HEK293 (cell line): ENCODE results near the gene ZNF451.
A peak's percentile ranks its signal among the peaks of the same experiment; 100 is the strongest.

Experiments
- CTCF ChIA-PET: fragments of 350-600 bp; formaldehyde crosslinking; extraction: SDS; loops from one replicate; lab custom pipeline; 2021; ENCODE audit warnings: antibody characterized with exemption; lab: Yijun Ruan, JAX
- POLR2A ChIA-PET: fragments of 300-600 bp; formaldehyde crosslinking; extraction: SDS; loops from one replicate; lab custom pipeline; 2020; ENCODE audit warnings: antibody characterized with exemption, inconsistent platforms; lab: Yijun Ruan, JAX
- H3K27ac ChIP-seq: fragments of 200-500 bp; sonication (Bioruptor generic); 2 replicates; pipeline ENCODE4 v1.5.1; 2014; ENCODE audit warnings: low read depth, low read length, control low read depth, inconsistent platforms; ENCODE audit errors: extremely low read depth
- H3K36me3 ChIP-seq, 2 experiments: fragments of 200-500 bp in 1 of 2; sonication (Bioruptor generic) in 1 of 2; 1 replicate in 1 of 2; 2 replicates in 1 of 2; pipeline ENCODE4 v1.5.1; 2014 to 2017; ENCODE audit warnings: inconsistent platforms in 2 of 2, low read length in 2 of 2; ENCODE audit not compliant: control insufficient read depth in 2 of 2, insufficient read depth in 1 of 2
- H3K4me1 ChIP-seq: fragments of 200-500 bp; sonication (Bioruptor generic); 2 replicates; pipeline ENCODE4 v1.5.1; 2014; ENCODE audit warnings: mild to moderate bottlenecking, low read length, inconsistent platforms; ENCODE audit not compliant: control insufficient read depth, insufficient read depth
- H3K4me3 ChIP-seq: 2 replicates; pipeline ENCODE4 v1.5.1; 2011; ENCODE audit warnings: low read depth, mild to moderate bottlenecking, control low read depth, low read length, moderate library complexity
- H3K9me3 ChIP-seq: fragments of 200-500 bp; sonication (Bioruptor generic); 2 replicates; pipeline ENCODE4 v1.5.1; 2014; ENCODE audit warnings: low read depth, low read length, inconsistent platforms; ENCODE audit not compliant: control insufficient read depth, insufficient read depth
- FEZF1 ChIP-seq: fragments of 450-650 bp; formaldehyde crosslinking; IDR thresholded peaks from 2 replicates; pipeline ENCODE4 v1.5.1; 2016; ENCODE audit warnings: missing biosample characterization, missing genetic modification characterization
- SALL2 ChIP-seq: fragments of 450-650 bp; formaldehyde crosslinking; IDR thresholded peaks from 2 replicates; pipeline ENCODE4 v1.5.0; 2017; ENCODE audit warnings: missing biosample characterization, mild to moderate bottlenecking, missing genetic modification characterization, borderline replicate concordance
- ZNF157 ChIP-seq: fragments of 450-650 bp; formaldehyde crosslinking; IDR thresholded peaks from 2 replicates; pipeline ENCODE4 v1.5.1; 2016; ENCODE audit warnings: missing biosample characterization, missing genetic modification characterization
- ZNF302 ChIP-seq: fragments of 450-650 bp; formaldehyde crosslinking; IDR thresholded peaks from 2 replicates; pipeline ENCODE4 v1.5.1; 2016; ENCODE audit warnings: missing biosample characterization, missing genetic modification characterization, low read depth
- ZNF530 ChIP-seq: fragments of 450-650 bp; formaldehyde crosslinking; IDR thresholded peaks from 2 replicates; pipeline ENCODE4 v1.5.1; 2016; ENCODE audit warnings: low read depth, missing biosample characterization, missing genetic modification characterization
- ZNF610 ChIP-seq: fragments of 450-650 bp; formaldehyde crosslinking; IDR thresholded peaks from 2 replicates; pipeline ENCODE4 v1.5.1; 2016; ENCODE audit warnings: missing biosample characterization, missing genetic modification characterization, borderline replicate concordance
- ZNF629 ChIP-seq: fragments of 450-650 bp; formaldehyde crosslinking; IDR thresholded peaks from 2 replicates; pipeline ENCODE4 v1.5.1; 2017; ENCODE audit warnings: missing biosample characterization, missing genetic modification characterization
- ZNF777 ChIP-seq: fragments of 450-650 bp; formaldehyde crosslinking; IDR thresholded peaks from 2 replicates; pipeline ENCODE4 v1.5.1; 2017; ENCODE audit warnings: missing biosample characterization, missing genetic modification characterization, borderline replicate concordance
- ZSCAN30 ChIP-seq: fragments of 450-650 bp; IDR thresholded peaks from 2 replicates; pipeline ENCODE4 v1.5.1; 2018; ENCODE audit warnings: missing biosample characterization, mild to moderate bottlenecking, missing genetic modification characterization, moderate library complexity
- TF ChIP-seq, protein P1 (sequence below): fragments of 450-650 bp; formaldehyde crosslinking; IDR thresholded peaks from 2 replicates; pipeline ENCODE4 v1.5.1; 2016; ENCODE audit warnings: missing biosample characterization, missing genetic modification characterization, borderline replicate concordance
- TF ChIP-seq, protein P2 (sequence below): fragments of 450-650 bp; formaldehyde crosslinking; IDR thresholded peaks from 2 replicates; pipeline ENCODE4 v1.5.1; 2017; ENCODE audit warnings: missing biosample characterization, missing genetic modification characterization
- TF ChIP-seq, protein P3 (sequence below): fragments of 450-650 bp; formaldehyde crosslinking; IDR thresholded peaks from 2 replicates; pipeline ENCODE4 v1.5.1; 2016; ENCODE audit warnings: missing biosample characterization, missing genetic modification characterization
- TF ChIP-seq, protein P4 (sequence below): fragments of 450-650 bp; formaldehyde crosslinking; IDR thresholded peaks from 2 replicates; pipeline ENCODE4 v1.5.1; 2016; ENCODE audit warnings: missing biosample characterization, missing genetic modification characterization
- TF ChIP-seq, protein P5 (sequence below): fragments of 450-650 bp; formaldehyde crosslinking; IDR thresholded peaks from 2 replicates; pipeline ENCODE4 v1.5.1; 2016; ENCODE audit warnings: missing biosample characterization, missing genetic modification characterization
- TF ChIP-seq, protein P6 (sequence below): fragments of 450-650 bp; formaldehyde crosslinking; IDR thresholded peaks from 2 replicates; pipeline ENCODE4 v1.5.1; 2016; ENCODE audit warnings: missing biosample characterization, missing genetic modification characterization

Gene ZNF451

DNA sequence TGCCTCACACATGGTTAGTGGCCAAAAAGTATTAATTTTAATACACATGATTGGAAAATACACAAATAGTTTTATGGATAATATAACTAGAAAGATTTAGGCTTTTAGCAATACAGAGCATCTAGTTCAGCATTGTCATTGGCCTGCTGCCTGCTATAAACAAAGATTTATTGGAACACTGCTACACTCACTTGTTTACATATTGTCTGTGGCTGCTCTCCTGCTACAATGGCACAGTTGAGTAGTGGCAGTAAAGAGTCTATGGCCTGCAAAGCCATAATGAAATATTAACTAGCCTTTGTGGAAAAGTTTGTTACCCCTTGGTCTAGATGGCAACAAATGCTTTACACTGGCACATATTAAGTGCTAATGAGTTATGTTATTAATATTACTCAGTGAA is 37.8 kb downstream of the ZNF451 start:
- no peak for TF ChIP-seq ZNF157 (tag by site-specific recombination)
- TF ChIP-seq, protein P1, sequence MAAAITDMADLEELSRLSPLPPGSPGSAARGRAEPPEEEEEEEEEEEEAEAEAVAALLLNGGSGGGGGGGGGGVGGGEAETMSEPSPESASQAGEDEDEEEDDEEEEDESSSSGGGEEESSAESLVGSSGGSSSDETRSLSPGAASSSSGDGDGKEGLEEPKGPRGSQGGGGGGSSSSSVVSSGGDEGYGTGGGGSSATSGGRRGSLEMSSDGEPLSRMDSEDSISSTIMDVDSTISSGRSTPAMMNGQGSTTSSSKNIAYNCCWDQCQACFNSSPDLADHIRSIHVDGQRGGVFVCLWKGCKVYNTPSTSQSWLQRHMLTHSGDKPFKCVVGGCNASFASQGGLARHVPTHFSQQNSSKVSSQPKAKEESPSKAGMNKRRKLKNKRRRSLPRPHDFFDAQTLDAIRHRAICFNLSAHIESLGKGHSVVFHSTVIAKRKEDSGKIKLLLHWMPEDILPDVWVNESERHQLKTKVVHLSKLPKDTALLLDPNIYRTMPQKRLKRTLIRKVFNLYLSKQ, result no peak
- peak; percentile 80 for TF ChIP-seq ZSCAN30 (tag by site-specific recombination)
- Histone ChIP-seq H3K36me3 (peaks cover 13 to 16% of the 10 kb centered on the region in 2 experiments), H3K4me3 (no peak overlapping the region), H3K9me3 (peaks cover 2% of the 10 kb centered on the region; the same call in 1 of the 2 replicates), H3K27ac (no peak overlapping the region), H3K4me1 (peaks cover 7% of the 10 kb centered on the region; the same call in 1 of the 2 replicates)
- POLR2A ChIA-PET, result no interaction called here
- CTCF ChIA-PET, result no interaction called here

DNA sequence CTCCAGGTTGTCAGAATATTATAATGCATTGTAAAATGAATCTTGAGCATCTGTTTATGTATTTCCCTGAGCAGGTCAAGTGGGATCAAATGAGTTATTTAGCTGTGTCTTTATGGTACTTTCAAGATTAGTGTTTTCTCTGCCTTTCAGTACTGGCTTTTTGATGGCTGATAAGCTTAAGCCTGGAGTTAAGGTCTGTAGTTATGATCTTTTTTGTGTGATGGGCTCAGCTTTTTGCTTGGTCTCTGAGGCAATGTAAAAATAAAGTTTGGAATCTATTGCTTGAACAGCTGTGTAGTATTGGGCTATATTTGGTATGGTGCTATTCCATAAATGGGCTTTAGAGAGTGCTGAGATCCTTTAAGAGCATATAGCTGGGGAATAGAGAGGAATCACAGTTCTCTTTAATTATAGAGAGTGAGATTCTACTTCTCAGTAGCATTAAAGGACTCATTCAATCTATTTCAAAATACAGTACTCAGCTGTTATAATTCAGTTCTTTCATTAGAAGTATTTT is 40.7 kb downstream of the ZNF451 start:
- CTCF ChIA-PET, result interaction anchor here (0.5 to 1.0 kb wide), 5 partner anchors 11 to 779 kb away, joined by 3 read pairs; no protein-coding TSS in a partner anchor
- Histone ChIP-seq H3K4me3 (no peak overlapping the region), H3K9me3 (no peaks in the 10 kb centered on the region)
- no peak for TF ChIP-seq SALL2
- TF ChIP-seq, protein P2, sequence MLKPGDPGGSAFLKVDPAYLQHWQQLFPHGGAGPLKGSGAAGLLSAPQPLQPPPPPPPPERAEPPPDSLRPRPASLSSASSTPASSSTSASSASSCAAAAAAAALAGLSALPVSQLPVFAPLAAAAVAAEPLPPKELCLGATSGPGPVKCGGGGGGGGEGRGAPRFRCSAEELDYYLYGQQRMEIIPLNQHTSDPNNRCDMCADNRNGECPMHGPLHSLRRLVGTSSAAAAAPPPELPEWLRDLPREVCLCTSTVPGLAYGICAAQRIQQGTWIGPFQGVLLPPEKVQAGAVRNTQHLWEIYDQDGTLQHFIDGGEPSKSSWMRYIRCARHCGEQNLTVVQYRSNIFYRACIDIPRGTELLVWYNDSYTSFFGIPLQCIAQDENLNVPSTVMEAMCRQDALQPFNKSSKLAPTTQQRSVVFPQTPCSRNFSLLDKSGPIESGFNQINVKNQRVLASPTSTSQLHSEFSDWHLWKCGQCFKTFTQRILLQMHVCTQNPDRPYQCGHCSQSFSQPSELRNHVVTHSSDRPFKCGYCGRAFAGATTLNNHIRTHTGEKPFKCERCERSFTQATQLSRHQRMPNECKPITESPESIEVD, result peak; percentile 39
- TF ChIP-seq FEZF1 (tag by site-specific recombination), result peak; percentile 24; the same call in 1 of the 2 replicates
- TF ChIP-seq, all 188 proteins: peak for 2
- POLR2A ChIA-PET, result no interaction called here
- no peak overlapping the region for H3K27ac ChIP-seq
- H3K36me3 ChIP-seq, result peaks cover 25 to 36% of the 10 kb centered on the region in 2 experiments
- H3K4me1 ChIP-seq, result peaks cover 7% of the 10 kb centered on the region; the same call in 1 of the 2 replicates

DNA sequence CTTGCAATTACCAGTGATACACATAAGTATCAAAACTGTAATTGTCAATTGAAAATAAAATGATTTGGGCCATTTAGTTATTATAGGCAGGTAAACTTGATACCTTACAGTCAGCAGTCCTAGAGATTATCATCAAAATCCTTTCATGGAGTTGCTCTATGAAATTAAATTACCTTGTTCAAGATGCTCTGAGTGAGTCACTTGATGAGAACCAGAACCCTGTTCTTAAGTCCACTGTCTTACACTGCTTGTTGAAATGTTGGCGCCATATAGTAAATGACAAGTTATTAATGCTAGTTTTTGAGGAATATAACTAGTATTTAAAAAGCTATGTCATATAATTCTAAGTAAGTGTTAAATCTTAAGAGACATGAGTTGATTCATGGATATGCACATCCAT is 45.0 kb downstream of the ZNF451 start:
- no peak overlapping the region for H3K4me3 ChIP-seq
- ChIA-PET POLR2A (no interaction called here), CTCF (interaction anchor here (0.6 to 1.9 kb wide), 2 partner anchors 181 to 769 kb away, joined by 3 to 8 read pairs; no protein-coding TSS in a partner anchor)
- TF ChIP-seq ZNF302, result no peak
- no peaks in the 10 kb centered on the region for H3K9me3 ChIP-seq
- H3K4me1 ChIP-seq, result no peaks in the 10 kb centered on the region
- no peak overlapping the region for H3K27ac ChIP-seq
- peaks cover 36 to 41% of the 10 kb centered on the region in 2 experiments for H3K36me3 ChIP-seq

DNA sequence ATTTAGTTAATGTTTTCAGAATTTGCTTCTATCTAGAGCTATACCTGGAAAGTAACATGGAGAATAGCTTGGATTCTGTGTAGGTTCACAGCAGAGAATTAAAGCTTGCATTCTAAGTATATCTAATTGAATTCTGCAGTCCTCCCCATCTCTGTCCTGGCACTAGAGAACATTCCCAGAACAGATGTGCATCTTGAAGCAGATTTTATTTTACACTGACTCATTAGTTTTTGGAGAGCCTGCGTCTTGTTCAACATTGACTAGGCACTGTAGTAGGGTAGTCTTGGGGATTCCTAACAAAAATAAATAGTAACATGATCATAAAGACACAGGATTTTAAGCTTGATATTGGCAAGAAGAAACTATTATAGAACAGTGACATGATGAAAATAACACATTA is 45.9 kb downstream of the ZNF451 start:
- ChIA-PET POLR2A (no interaction called here), CTCF (interaction anchor here (0.9 to 1.9 kb wide), 3 partner anchors 12 to 233 kb away, joined by 3 to 8 read pairs (median 3); no protein-coding TSS in a partner anchor)
- Histone ChIP-seq H3K36me3 (peaks cover 36 to 41% of the 10 kb centered on the region in 2 experiments), H3K4me1 (no peaks in the 10 kb centered on the region), H3K27ac (no peak overlapping the region), H3K9me3 (no peaks in the 10 kb centered on the region), H3K4me3 (no peak overlapping the region)
- TF ChIP-seq ZNF629 (tag by site-specific recombination), result no peak
- TF ChIP-seq ZNF610 (tag by site-specific recombination), result no peak
- TF ChIP-seq, protein P3, sequence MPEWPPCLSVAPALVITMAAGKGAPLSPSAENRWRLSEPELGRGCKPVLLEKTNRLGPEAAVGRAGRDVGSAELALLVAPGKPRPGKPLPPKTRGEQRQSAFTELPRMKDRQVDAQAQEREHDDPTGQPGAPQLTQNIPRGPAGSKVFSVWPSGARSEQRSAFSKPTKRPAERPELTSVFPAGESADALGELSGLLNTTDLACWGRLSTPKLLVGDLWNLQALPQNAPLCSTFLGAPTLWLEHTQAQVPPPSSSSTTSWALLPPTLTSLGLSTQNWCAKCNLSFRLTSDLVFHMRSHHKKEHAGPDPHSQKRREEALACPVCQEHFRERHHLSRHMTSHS, result no peak
- TF ChIP-seq ZSCAN30 (tag by site-specific recombination), result no peak
- TF ChIP-seq, protein P4, sequence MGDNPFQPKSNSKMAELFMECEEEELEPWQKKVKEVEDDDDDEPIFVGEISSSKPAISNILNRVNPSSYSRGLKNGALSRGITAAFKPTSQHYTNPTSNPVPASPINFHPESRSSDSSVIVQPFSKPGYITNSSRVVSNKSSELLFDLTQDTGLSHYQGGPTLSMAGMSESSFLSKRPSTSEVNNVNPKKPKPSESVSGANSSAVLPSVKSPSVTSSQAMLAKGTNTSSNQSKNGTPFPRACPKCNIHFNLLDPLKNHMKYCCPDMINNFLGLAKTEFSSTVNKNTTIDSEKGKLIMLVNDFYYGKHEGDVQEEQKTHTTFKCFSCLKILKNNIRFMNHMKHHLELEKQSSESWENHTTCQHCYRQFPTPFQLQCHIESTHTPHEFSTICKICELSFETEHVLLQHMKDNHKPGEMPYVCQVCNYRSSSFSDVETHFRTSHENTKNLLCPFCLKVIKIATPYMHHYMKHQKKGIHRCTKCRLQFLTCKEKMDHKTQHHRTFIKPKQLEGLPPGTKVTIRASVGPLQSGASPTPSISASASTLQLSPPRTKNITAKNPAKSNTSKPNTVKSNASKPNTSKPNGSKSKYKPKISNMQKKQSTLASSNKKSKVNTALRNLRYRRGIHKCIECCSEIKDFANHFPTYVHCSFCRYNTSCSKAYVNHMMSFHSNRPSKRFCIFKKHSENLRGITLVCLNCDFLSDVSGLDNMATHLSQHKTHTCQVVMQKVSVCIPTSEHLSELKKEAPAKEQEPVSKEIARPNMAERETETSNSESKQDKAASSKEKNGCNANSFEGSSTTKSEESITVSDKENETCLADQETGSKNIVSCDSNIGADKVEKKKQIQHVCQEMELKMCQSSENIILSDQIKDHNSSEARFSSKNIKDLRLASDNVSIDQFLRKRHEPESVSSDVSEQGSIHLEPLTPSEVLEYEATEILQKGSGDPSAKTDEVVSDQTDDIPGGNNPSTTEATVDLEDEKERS (tag by site-specific recombination), result no peak
- TF ChIP-seq, protein P5, sequence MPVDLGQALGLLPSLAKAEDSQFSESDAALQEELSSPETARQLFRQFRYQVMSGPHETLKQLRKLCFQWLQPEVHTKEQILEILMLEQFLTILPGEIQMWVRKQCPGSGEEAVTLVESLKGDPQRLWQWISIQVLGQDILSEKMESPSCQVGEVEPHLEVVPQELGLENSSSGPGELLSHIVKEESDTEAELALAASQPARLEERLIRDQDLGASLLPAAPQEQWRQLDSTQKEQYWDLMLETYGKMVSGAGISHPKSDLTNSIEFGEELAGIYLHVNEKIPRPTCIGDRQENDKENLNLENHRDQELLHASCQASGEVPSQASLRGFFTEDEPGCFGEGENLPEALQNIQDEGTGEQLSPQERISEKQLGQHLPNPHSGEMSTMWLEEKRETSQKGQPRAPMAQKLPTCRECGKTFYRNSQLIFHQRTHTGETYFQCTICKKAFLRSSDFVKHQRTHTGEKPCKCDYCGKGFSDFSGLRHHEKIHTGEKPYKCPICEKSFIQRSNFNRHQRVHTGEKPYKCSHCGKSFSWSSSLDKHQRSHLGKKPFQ (tag by site-specific recombination), result no peak
- TF ChIP-seq, protein P6, sequence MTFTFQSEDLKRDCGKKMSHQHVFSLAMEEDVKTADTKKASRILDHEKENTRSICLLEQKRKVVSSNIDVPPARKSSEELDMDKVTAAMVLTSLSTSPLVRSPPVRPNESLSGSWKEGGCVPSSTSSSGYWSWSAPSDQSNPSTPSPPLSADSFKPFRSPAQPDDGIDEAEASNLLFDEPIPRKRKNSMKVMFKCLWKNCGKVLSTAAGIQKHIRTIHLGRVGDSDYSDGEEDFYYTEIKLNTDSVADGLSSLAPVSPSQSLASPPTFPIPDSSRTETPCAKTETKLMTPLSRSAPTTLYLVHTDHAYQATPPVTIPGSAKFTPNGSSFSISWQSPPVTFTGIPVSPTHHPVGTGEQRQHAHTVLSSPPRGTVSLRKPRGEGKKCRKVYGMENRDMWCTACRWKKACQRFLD (tag by site-specific recombination), result no peak
- no peak for TF ChIP-seq ZNF777 (tag by site-specific recombination)
- TF ChIP-seq ZNF530 (tag by site-specific recombination), result no peak
